Mucosa of descending colon (tissue), 3 donors: ENCODE measurements around the gene CEP192. TPM values are rescaled to one million over a fixed set of nuclear protein-coding genes. Genes with fewer than 3 reads are reported as not detected.

Experiments
- ATAC-seq: fragments of 200-7000 bp; cut with Tn5 transposase; one replicate; pipeline ENCODE4 v1.9.1; 2020; ENCODE audit warnings: mild to moderate bottlenecking, moderate library complexity
- DNase-seq, 3 donors: peaks; one replicate each; pipeline ENCODE4 v3.0.0-alpha.2; 2020
- H3K36me3 ChIP-seq: fragments of 200-600 bp; one replicate; pipeline ENCODE4 v1.8.0; 2021; ENCODE audit warnings: low read depth, mild to moderate bottlenecking
- H3K4me1 ChIP-seq: fragments of 200-600 bp; one replicate; pipeline ENCODE4 v1.8.0; 2021; ENCODE audit warnings: low read depth, mild to moderate bottlenecking
- H3K4me3 ChIP-seq: fragments of 200-600 bp; one replicate; pipeline ENCODE4 v1.8.0; 2021; ENCODE audit warnings: mild to moderate bottlenecking
- H3K9me3 ChIP-seq: fragments of 200-600 bp; one replicate; pipeline ENCODE4 v1.8.0; 2021; ENCODE audit warnings: mild to moderate bottlenecking
- intact Hi-C, 2 donors: fragments of 100-400 bp; cut with DNase I in 1 of 2; cut with micrococcal nuclease in 1 of 2; formaldehyde crosslinking; loops; one replicate each; pipeline versions ENCODE4 v1.11.0 to v1.11.1; 2022; cut with DNase I, micrococcal nuclease
- total RNA-seq, 3 donors: library from RNA; stranded (reverse); fragmentation: NEBNext Ultra II Directional in 2 of 3; extraction: Animal tissue kit (Norgen Biotek cat#: 25700) in 2 of 3; gene quantifications; one replicate each; pipeline versions ENCODE4 v1.2.1 to v1.2.4, GENCODE V29; 2021 to 2023
- TF ChIP-seq, protein P1 (sequence below): fragments of 200-600 bp; IDR thresholded peaks from one replicate; pipeline ENCODE4 v1.8.0; 2022; ENCODE audit warnings: antibody characterized with exemption, mild to moderate bottlenecking
- donor health status: DM: no; HTN: no; CAD: no; lungs with moderate emphysema.
- donor health status: DM: no; HTN: no; CAD: no.
- donor health status: DM: no; HTN: yes; CAD: no.

CEP192 gene
- total RNA-seq, 3 donors from 2014 or later = 22.6 to 33.6 (median 27.7) TPM

DNA sequence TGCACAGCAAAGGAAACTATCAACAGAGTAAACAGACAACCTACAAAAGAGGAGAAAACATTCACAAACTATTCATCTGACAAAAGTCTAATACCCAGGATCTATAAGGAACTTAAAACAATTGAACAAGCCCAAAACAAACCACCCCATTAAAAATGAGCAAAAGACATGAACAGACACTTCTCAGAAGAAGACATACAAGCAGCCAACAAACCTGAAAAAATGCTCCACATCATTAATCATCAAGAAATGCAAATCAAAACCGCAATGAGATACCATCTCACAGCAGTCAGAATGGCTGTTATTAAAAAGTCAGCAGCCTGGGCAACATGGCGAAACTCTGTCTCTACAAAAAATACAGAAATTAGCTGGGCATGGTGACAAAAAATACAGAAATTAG lies 117.2 kb downstream of the CEP192 start:
- Histone ChIP-seq H3K4me3 (no peak overlapping the region), H3K4me1 (no peaks in the 10 kb centered on the region), H3K36me3 (no peaks in the 10 kb centered on the region), H3K9me3 (no peaks in the 10 kb centered on the region)
- ATAC-seq (no peak), DNase-seq (no peak)
- TF ChIP-seq, protein P1, sequence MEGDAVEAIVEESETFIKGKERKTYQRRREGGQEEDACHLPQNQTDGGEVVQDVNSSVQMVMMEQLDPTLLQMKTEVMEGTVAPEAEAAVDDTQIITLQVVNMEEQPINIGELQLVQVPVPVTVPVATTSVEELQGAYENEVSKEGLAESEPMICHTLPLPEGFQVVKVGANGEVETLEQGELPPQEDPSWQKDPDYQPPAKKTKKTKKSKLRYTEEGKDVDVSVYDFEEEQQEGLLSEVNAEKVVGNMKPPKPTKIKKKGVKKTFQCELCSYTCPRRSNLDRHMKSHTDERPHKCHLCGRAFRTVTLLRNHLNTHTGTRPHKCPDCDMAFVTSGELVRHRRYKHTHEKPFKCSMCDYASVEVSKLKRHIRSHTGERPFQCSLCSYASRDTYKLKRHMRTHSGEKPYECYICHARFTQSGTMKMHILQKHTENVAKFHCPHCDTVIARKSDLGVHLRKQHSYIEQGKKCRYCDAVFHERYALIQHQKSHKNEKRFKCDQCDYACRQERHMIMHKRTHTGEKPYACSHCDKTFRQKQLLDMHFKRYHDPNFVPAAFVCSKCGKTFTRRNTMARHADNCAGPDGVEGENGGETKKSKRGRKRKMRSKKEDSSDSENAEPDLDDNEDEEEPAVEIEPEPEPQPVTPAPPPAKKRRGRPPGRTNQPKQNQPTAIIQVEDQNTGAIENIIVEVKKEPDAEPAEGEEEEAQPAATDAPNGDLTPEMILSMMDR = no peak
- intact Hi-C loops = no loop called here

DNA sequence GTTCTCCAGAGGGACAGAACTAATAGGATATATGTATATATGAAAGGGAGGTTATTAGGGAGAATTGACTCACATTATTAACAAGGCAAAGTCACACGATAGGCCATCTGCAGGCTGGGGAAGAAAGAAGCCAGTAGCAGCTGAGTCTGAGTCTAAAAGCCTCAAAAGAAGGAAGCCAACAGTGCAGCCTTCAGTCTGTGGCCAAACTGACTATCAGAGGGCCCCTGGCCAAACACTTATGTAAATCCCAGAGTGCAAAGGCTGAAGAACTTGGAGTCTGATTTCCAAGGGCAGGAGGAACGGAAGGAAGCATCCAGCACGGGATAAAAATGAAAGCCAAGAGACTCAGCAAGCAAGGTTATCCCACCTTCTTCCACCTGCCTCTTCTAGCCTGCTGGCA lies 119.4 kb downstream of the CEP192 start:
- TF ChIP-seq, protein P1 = no peak
- no peaks in the 10 kb centered on the region for H3K4me1 ChIP-seq
- ATAC-seq (no peak), DNase-seq (no peak)
- no peaks in the 10 kb centered on the region for H3K36me3 ChIP-seq
- H3K4me3 ChIP-seq = no peak overlapping the region
- intact Hi-C loops = no loop called here
- H3K9me3 ChIP-seq = no peaks in the 10 kb centered on the region

DNA sequence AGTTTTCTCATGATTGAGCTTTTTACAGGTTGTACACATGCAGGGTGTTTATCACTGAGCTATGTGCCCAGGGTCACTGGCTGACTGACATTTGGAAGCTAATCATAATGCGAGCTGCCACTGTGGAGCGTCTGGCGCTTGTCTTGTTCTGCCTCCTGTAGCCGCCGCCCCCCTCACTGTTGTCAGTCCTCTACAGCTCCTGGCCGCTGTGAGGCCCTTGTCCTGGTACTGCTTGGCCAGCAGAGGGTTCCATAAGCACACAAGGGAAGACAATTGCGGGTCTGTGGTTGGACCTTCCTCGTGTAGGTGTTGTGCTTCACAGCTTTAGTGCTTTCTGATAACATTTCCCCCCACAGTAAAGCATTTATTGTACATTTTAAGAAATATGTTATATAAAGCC lies 121.8 kb downstream of the CEP192 start:
- Histone ChIP-seq H3K9me3 (no peaks in the 10 kb centered on the region), H3K4me1 (no peaks in the 10 kb centered on the region), H3K4me3 (no peak overlapping the region), H3K36me3 (no peaks in the 10 kb centered on the region)
- peak; percentile 73 for ATAC-seq
- intact Hi-C loops = no loop called here
- DNase-seq = peak in 2 of 3 donors; percentile 36 to 48
- TF ChIP-seq, protein P1 = no peak

DNA sequence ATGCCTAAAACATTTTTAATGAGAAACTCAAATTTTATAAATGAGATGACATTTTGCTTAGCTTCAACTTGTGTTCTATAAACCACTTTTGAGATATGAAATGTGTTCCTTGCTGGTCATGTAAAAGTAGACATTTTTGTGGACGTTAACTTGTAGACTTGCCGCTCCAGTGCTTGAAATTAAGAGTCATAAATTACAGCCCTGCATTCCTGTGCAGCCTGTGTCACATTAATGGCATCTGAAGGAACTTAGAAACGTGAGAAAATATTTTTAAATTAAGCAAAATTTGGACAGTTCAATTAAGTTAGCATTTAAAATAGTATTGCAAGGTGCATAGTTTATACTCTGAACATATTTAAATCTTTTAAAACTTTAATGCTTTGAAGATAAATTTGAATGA lies 129.1 kb downstream of the CEP192 start:
- TF ChIP-seq, protein P1 = no peak
- Histone ChIP-seq H3K36me3 (no peaks in the 10 kb centered on the region), H3K4me3 (no peak overlapping the region), H3K4me1 (no peaks in the 10 kb centered on the region), H3K9me3 (no peaks in the 10 kb centered on the region)
- DNase-seq (no peak), ATAC-seq (no peak)
- intact Hi-C loops = no loop called here

DNA sequence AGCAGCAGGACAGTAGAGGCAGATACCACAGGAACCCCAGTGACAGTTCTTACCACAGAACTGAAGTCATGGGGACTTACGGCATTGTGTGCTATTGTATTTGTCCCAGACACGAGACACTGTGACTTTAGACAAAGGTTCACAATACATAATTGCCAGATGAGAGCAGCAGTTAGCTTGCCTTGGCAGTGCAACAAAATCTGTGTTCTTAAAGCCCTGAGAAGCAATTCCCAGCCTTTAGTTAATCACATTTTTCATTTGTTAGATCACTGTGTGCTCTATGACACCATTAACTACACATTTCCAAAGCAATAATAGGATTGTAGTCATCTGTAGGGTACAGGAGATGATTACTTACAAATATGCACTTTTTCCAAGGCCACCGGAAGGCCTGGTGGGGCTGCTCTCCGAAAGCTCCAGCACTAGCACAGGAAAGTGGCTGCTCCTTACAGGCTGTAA lies 129.8 kb downstream of the CEP192 start:
- ATAC-seq = no peak
- Histone ChIP-seq H3K36me3 (no peaks in the 10 kb centered on the region), H3K4me1 (no peaks in the 10 kb centered on the region), H3K4me3 (no peak overlapping the region), H3K9me3 (no peaks in the 10 kb centered on the region)
- TF ChIP-seq, protein P1 = no peak
- DNase-seq = no peak
- intact Hi-C loops = no loop called here

DNA sequence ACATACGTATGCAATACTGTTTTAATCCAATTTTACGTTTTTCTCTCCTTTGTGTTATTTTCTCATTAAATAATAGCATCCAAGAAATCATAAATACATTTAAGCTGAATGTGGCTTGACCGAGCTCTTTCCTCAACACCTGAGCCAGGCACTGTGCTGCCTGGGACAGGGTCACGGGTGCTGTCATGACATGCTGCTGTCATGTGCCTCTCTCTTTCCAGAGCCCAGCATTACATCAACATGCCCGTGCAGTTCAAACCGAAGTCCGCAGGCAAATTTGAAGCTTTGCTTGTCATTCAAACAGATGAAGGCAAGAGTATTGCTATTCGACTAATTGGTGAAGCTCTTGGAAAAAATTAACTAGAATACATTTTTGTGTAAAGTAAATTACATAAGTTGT lies 133.2 kb downstream of the CEP192 start:
- intact Hi-C loops = no loop called here
- H3K4me3 ChIP-seq = no peak overlapping the region
- TF ChIP-seq, protein P1 = no peak
- no peaks in the 10 kb centered on the region for H3K36me3 ChIP-seq
- DNase-seq = no peak
- H3K9me3 ChIP-seq = no peaks in the 10 kb centered on the region
- no peaks in the 10 kb centered on the region for H3K4me1 ChIP-seq
- ATAC-seq = no peak
